D721Med (cell line): ENCODE measurements around the gene NUCKS1.
"Not testable (repeated sequence)": the region's sequence is repeated elsewhere in the genome, so short reads cannot be mapped to it uniquely, and the experiment has no call there.

Experiments used
- DNase-seq: peaks from one replicate; pipeline ENCODE4 v3.0.0; 2011; ENCODE audit warnings: low spot score; ENCODE audit not compliant: insufficient read length
- FAIRE-seq: peaks from 2 replicates; lab custom pipeline; 2011; peaks lifted over from hg19 to GRCh38; lab: Jason Lieb, UNC
- TF ChIP-seq, protein P1 (sequence below): IDR thresholded peaks from 2 replicates; pipeline ENCODE4 v1.5.1; 2012; ENCODE audit warnings: mild to moderate bottlenecking, control low read depth; ENCODE audit not compliant: insufficient read depth; ENCODE audit errors: missing control alignments

Gene NUCKS1

DNA sequence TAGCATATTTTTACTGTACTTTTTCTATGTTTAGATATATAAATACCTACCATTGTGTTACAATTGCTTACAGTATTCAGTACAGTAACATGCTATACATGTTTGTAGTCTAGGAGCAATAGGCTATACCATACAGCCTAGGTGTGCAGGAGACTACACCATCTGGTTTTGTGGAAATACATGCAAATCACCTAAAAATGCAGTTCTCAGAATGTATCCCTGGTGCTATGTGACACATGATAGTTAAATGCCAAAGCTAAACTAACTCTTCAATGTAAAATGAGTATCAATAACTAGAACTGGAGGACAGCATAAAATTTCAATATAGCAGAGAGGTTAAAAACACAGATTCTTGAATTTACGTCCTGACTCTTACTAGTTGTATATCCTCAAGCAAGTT lies 14.8 kb downstream of the NUCKS1 start:
- peak; percentile 74 for FAIRE-seq
- no peak for DNase-seq
- TF ChIP-seq, protein P1, sequence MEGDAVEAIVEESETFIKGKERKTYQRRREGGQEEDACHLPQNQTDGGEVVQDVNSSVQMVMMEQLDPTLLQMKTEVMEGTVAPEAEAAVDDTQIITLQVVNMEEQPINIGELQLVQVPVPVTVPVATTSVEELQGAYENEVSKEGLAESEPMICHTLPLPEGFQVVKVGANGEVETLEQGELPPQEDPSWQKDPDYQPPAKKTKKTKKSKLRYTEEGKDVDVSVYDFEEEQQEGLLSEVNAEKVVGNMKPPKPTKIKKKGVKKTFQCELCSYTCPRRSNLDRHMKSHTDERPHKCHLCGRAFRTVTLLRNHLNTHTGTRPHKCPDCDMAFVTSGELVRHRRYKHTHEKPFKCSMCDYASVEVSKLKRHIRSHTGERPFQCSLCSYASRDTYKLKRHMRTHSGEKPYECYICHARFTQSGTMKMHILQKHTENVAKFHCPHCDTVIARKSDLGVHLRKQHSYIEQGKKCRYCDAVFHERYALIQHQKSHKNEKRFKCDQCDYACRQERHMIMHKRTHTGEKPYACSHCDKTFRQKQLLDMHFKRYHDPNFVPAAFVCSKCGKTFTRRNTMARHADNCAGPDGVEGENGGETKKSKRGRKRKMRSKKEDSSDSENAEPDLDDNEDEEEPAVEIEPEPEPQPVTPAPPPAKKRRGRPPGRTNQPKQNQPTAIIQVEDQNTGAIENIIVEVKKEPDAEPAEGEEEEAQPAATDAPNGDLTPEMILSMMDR = no peak

DNA sequence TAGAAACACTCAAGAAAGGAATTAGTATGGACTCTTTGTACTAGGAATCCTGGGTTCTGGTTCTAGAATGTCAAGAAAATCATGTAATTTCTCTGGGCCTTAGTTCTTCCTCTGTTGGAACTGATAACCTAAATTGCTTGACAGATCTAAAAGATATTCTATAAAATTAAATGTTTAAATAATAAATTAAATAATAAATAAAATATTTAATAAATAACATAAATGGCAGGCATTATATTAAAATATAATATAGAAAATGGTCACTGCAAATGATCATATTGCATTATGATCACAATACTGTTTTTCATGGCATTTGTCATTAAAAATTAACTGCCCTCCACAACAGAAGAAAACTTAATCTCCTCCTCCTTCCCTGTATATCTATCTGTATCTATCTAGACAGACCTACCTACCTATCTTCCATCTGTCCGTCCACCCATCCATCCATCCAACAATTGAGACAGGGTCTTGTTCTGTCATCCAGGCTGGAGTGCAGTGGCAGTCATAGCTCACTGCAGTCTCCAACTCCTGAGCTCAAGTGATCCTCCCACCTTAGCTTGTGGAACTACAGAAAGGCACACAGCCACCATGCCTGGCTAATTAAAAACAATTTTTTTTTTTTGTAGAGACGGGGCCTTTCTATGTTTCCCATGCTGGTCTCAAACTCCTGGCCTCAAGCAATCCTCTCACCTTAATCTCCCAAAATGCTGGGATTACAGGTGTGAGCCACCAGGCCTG lies 16.4 kb downstream of the NUCKS1 start:
- TF ChIP-seq, protein P1 = no peak
- no peak for FAIRE-seq

DNA sequence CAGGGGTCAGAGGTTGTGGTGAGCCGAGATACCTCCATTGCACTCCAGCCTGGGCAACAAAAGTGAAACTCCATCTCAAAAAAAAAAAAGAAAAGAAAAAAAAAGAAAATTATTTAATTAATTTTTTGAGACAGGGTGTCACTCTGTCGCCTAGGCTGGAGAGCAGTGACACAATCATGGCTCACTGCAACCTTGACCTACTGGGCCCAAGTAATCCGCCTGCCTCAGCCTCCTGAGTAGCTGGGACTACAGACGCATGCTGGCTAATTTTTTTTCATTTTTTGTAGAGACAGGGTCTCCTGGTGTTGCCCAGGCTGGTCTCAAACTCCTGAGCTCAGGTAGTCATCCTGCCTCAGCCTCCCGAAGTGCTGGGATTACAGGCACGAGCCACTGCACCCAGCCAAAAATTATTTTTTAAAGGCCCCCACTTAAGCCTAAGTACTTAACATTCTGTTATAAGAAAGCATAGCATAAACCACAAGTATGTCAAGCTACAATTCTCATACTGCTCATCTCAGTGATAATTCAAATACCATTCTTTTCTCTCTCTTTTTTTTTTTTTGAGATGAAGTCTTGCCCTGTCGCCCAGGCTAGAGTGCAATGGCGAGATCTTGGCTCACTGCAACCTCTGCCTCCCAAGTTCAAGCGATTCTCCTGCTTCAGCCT lies 19.9 kb downstream of the NUCKS1 start:
- TF ChIP-seq, protein P1 = no peak
- FAIRE-seq (no peak), DNase-seq (no peak)

More for the DNA sequence above, 16.4 kb downstream of the NUCKS1 start:
- no peak for DNase-seq

DNA sequence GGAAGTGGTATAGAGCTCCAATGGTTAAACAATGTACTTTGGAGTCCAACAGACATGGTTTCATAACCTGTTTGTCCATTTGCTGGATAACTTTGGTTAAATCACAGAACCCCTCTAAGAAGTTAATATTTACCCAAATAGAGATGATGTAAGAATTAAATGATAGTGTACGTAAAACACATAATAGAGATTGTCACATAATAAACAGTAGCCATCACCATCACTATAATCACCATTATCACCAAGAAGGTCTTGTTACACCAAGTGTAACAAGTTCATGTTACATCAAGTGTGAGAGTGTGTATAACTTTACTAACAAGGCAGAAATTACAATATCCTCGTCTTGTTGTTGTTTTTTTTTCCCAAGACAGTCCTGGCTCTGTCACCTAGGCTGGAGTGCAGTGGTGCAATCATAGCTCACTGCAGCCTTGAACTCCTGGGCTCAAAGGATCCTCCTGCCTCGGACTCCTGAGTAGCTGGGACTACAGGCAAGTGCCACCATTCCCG lies 23.3 kb downstream of the NUCKS1 start:
- peak; percentile 55 for FAIRE-seq
- TF ChIP-seq, protein P1 = no peak
- no peak for DNase-seq

DNA sequence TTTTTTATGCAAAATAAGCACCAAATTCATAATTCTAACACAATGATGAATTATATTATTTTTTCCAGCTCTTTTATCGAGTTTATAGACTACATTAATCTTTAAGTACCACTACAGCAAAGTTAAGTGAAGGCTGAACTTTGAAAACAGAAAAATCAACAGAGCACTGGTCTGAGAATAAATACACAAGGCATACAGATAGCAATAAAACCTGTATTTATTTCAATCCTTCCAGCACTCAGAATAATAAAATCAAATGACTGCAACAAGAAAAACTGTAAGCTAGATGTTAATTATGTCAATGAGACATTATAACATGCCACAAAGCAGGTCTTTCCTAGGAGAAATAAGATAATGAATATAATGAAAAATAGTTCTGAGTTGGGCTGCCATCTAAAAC lies 24.5 kb downstream of the NUCKS1 start:
- no peak for DNase-seq
- TF ChIP-seq, protein P1 = no peak
- peak; percentile 38 for FAIRE-seq

DNA sequence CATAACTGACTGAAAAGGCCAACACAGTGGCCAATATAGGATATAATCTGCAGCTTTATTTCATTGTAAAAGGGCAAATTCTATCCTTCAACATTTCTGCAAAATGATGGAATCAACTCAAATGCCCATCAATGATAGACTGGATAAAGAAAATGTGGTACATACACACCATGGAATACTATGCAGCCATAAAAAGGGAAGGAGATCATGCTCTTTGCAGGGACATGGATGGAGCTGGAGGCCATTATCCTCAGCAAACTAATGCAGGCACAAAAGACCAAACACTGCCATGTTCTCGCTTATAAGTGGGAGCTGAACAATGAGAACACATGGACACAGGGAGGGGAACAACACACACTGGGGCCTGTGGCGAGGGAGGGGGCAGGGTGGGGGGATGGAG lies 29.2 kb downstream of the NUCKS1 start:
- not testable (repeated sequence) for DNase-seq, FAIRE-seq

DNA sequence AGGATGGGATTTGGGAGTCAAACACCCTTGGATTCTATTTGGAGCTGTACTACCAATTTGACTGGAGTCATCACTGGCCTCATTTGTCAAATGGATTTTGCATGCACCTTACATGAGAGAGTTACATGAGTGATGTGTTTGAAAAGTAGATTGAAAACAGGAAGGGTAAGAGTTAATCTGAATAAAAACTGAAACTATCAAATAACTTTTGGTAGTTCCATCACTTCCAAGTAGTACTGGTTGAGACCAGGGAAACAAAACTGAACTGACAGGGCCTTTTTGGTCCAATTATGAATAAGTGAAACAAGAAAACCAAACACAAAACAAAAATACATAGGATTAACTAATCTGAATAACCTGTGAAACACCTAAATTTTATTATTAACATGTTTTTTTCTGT lies 30.2 kb downstream of the NUCKS1 start:
- no peak for DNase-seq
- peak; percentile 38 for FAIRE-seq

More for the DNA sequence above, 30.2 kb downstream of the NUCKS1 start:
- TF ChIP-seq, protein P1 = no peak
